Liver (tissue), 9 donors: Measurements from ENCODE around the gene APBB1. TPM values are rescaled to one million over a fixed set of nuclear protein-coding genes. Genes with fewer than 3 reads are reported as not detected.

Source experiments
- DNase-seq: peaks from one replicate; pipeline ENCODE4 v3.0.0-alpha.2; 2017; ENCODE audit warnings: low spot score
- H3K27ac ChIP-seq, 2 donors: one replicate each; pipeline ENCODE4 v1.7.0; 2013; ENCODE audit warnings: inconsistent platforms in 2 of 2, low read length in 2 of 2, control low read depth in 1 of 2, low read depth in 1 of 2, mild to moderate bottlenecking in 1 of 2
- H3K27me3 ChIP-seq, 4 donors: one replicate each; pipeline versions ENCODE4 v1.6.1 to v1.7.0; 2013; ENCODE audit warnings: low read length in 3 of 4, inconsistent platforms in 1 of 4, mild to moderate bottlenecking in 1 of 4, moderate library complexity in 1 of 4; ENCODE audit not compliant: control insufficient read depth in 4 of 4, insufficient read depth in 4 of 4
- H3K36me3 ChIP-seq, 4 donors: one replicate each; pipeline versions ENCODE4 v1.6.1 to v1.7.0; 2013; ENCODE audit warnings: low read length in 3 of 4, mild to moderate bottlenecking in 3 of 4, low read depth in 1 of 4, moderate library complexity in 1 of 4; ENCODE audit not compliant: control insufficient read depth in 4 of 4, insufficient read depth in 3 of 4
- H3K4me1 ChIP-seq, 4 donors: one replicate each; pipeline versions ENCODE4 v1.6.1 to v1.7.0; 2013; ENCODE audit warnings: low read length in 3 of 4, mild to moderate bottlenecking in 3 of 4, moderate library complexity in 1 of 4; ENCODE audit not compliant: control insufficient read depth in 4 of 4, insufficient read depth in 4 of 4
- H3K4me3 ChIP-seq, 3 donors: one replicate each; pipeline versions ENCODE4 v1.6.1 to v1.7.0; 2013; ENCODE audit warnings: low read length in 3 of 3, control low read depth in 1 of 3, low read depth in 1 of 3, mild to moderate bottlenecking in 1 of 3
- H3K9ac ChIP-seq, 2 donors: one replicate each; pipeline ENCODE4 v1.7.0; 2013; ENCODE audit warnings: low read length in 2 of 2, mild to moderate bottlenecking in 2 of 2, moderate library complexity in 2 of 2, control low read depth in 1 of 2, low read depth in 1 of 2
- H3K9me3 ChIP-seq, 4 donors: one replicate each; pipeline versions ENCODE4 v1.6.1 to v1.7.0; 2013; ENCODE audit warnings: low read length in 3 of 4; ENCODE audit not compliant: control insufficient read depth in 4 of 4
- ATF3 ChIP-seq: IDR thresholded peaks from 2 replicates; pipeline ENCODE4 v1.6.1; 2016; ENCODE audit warnings: antibody characterized with exemption
- CTCF ChIP-seq: fragments of 150-350 bp; IDR thresholded peaks from 2 replicates; pipeline ENCODE4 v1.5.1; 2017; ENCODE audit warnings: improper control_type of control experiment, low read depth, low read length; ENCODE audit not compliant: missing input control
- EGR1 ChIP-seq, 2 donors: IDR thresholded peaks; 2 replicates each; pipeline ENCODE4 v1.6.1; 2016 to 2018; ENCODE audit warnings: antibody characterized with exemption in 2 of 2, low read depth in 2 of 2
- FOXA1 ChIP-seq: IDR thresholded peaks from 2 replicates; pipeline ENCODE4 v1.6.1; 2016; ENCODE audit warnings: antibody characterized with exemption
- FOXA2 ChIP-seq: IDR thresholded peaks from 2 replicates; pipeline ENCODE4 v1.6.1; 2016; ENCODE audit warnings: antibody characterized with exemption
- GABPA ChIP-seq, 2 donors: IDR thresholded peaks in 1 of 2; conservative IDR thresholded peaks in 1 of 2; 2 replicates each; pipeline ENCODE4 v1.6.1; 2016; ENCODE audit warnings: antibody characterized with exemption in 2 of 2, mild to moderate bottlenecking in 1 of 2, moderate library complexity in 1 of 2
- HNF4A ChIP-seq, 2 donors: conservative IDR thresholded peaks; 2 replicates each; pipeline ENCODE4 v1.6.1; 2016; ENCODE audit warnings: antibody characterized with exemption in 2 of 2, mild to moderate bottlenecking in 2 of 2
- HNF4G ChIP-seq: IDR thresholded peaks from 2 replicates; pipeline ENCODE4 v1.6.1; 2016; ENCODE audit warnings: antibody characterized with exemption
- JUND ChIP-seq, 2 donors: IDR thresholded peaks; 2 replicates each; pipeline ENCODE4 v1.6.1; 2016; ENCODE audit warnings: antibody characterized with exemption in 2 of 2
- MAX ChIP-seq: IDR thresholded peaks from 2 replicates; pipeline ENCODE4 v1.6.1; 2016; ENCODE audit warnings: antibody characterized with exemption
- NR2F2 ChIP-seq: IDR thresholded peaks from 2 replicates; pipeline ENCODE4 v1.6.1; 2016; ENCODE audit warnings: antibody characterized with exemption
- REST ChIP-seq: IDR thresholded peaks from 2 replicates; pipeline ENCODE4 v1.6.1; 2016; ENCODE audit warnings: antibody characterized with exemption, mild to moderate bottlenecking
- RXRA ChIP-seq, 2 donors: IDR thresholded peaks; 2 replicates each; pipeline ENCODE4 v1.6.1; 2017 to 2018; ENCODE audit warnings: antibody characterized with exemption in 2 of 2, mild to moderate bottlenecking in 1 of 2
- SP1 ChIP-seq: IDR thresholded peaks from 2 replicates; pipeline ENCODE4 v1.6.1; 2018; ENCODE audit warnings: antibody characterized with exemption, mild to moderate bottlenecking
- TAF1 ChIP-seq: conservative IDR thresholded peaks from 2 replicates; pipeline ENCODE4 v1.6.1; 2016; ENCODE audit warnings: antibody characterized with exemption, mild to moderate bottlenecking
- YY1 ChIP-seq: IDR thresholded peaks from 2 replicates; pipeline ENCODE4 v1.6.1; 2016; ENCODE audit warnings: antibody characterized with exemption, mild to moderate bottlenecking
- ZBTB33 ChIP-seq: IDR thresholded peaks from 2 replicates; pipeline ENCODE4 v1.6.1; 2016; ENCODE audit warnings: antibody characterized with exemption
- WGBS: extraction: QIAGEN DNeasy Blood & Tissue Kit; methylation state at CpG from one replicate; pipeline ENCODE4 v1.1.7; 2013; 5-methylcytosine and 5-hydroxymethylcytosine counted together
- polyA plus RNA-seq, 2 donors: library from polyadenylated mRNA; stranded (reverse) in 1 of 2; unstranded in 1 of 2; fragments of 200-250 nt in 1 of 2; fragments of >200 nt in 1 of 2; fragmentation: Nextera tagmentation in 1 of 2; extraction: Ambion mirVana in 1 of 2; gene quantifications; one replicate each; pipeline versions ENCODE4 v1.2.1 to v1.2.3, GENCODE V29; 2013 to 2015
- total RNA-seq, 2 donors: library from RNA; depleted of rRNA; stranded (reverse); fragments of >200 nt; gene quantifications; one replicate each; pipeline ENCODE4 v1.2.3, GENCODE V29; 2014
- donor health status: healthy.
- donor health status: healthy.
- donor health status: healthy.
- donor health status: healthy.
- donor health status: healthy.

APBB1 gene
- total and polyA plus RNA-seq, 4 donors, result 2.5 to 8.6 (median 6.3) TPM

GRCh38 chr11:6411594-6412031 is 7.3 kb downstream of the APBB1 start:
- H3K4me1 ChIP-seq, result peaks cover 0 to 1% (median 0%) of the 10 kb centered on the region in 4 donors
- H3K4me3 ChIP-seq, result no peak overlapping the region
- no peak overlapping the region for H3K9ac ChIP-seq
- 88% methylated on average over 10 of the region's 10 CpGs for WGBS
- peaks cover 0 to 6% (median under 1%) of the 10 kb centered on the region in 4 donors for H3K36me3 ChIP-seq
- H3K27ac ChIP-seq, result no peak overlapping the region
- no peak for DNase-seq
- H3K9me3 ChIP-seq, result no peaks in the 10 kb centered on the region
- TF ChIP-seq FOXA1, result no peak
- TF ChIP-seq CTCF, result no peak
- no peak for TF ChIP-seq YY1
- TF ChIP-seq ZBTB33, result no peak
- no peak for TF ChIP-seq TAF1
- TF ChIP-seq RXRA (IDR thresholded peaks at IDR 0.05), result no peak
- no peak for TF ChIP-seq EGR1 (IDR thresholded peaks at IDR 0.05; ENCODE audit: low read depth in 2 of 2)
- no peak for TF ChIP-seq ATF3
- no peak for TF ChIP-seq FOXA2
- TF ChIP-seq SP1, result no peak
- no peak for TF ChIP-seq HNF4A (conservative IDR thresholded peaks at IDR 0.05)
- TF ChIP-seq JUND (IDR thresholded peaks at IDR 0.05), result no peak
- no peak for TF ChIP-seq MAX
- no peak for TF ChIP-seq REST
- no peak for TF ChIP-seq GABPA (IDR thresholded peaks at IDR 0.05 in 1 of 2, conservative IDR thresholded peaks at IDR 0.05 in 1 of 2)
- TF ChIP-seq NR2F2, result no peak
- TF ChIP-seq HNF4G, result no peak
- no peaks in the 10 kb centered on the region for H3K27me3 ChIP-seq
